Spleen (tissue), 11 donors: Measurements from ENCODE around the gene FLG. TPM values are rescaled to one million over a fixed set of nuclear protein-coding genes. Genes with fewer than 3 reads are reported as not detected.
"Not testable (repeated sequence)": the region's sequence is repeated elsewhere in the genome, so short reads cannot be mapped to it uniquely, and the experiment has no call there.

Experiments used
- DNase-seq: peaks from one replicate; pipeline ENCODE4 v3.0.0-alpha.2; 2020
- H3K27ac ChIP-seq, 8 donors: fragments of 200-600 bp; sonication (generic) in 7 of 8; 1 replicate in 4 of 8; 2 replicates in 4 of 8; pipeline versions ENCODE4 v1.5.0 to v1.8.0; 2016 to 2021; ENCODE audit warnings: inconsistent platforms in 4 of 8, mild to moderate bottlenecking in 4 of 8, moderate library complexity in 1 of 8
- H3K27me3 ChIP-seq, 7 donors: fragments of 200-600 bp; sonication (generic) in 6 of 7; replicated peaks in 1 of 7; 1 replicate in 4 of 7; 2 replicates in 3 of 7; pipeline versions ENCODE4 v1.5.0 to v1.8.0; 2016 to 2021; ENCODE audit warnings: inconsistent platforms in 3 of 7, mild to moderate bottlenecking in 1 of 7
- H3K36me3 ChIP-seq, 6 donors: fragments of 200-600 bp; sonication (generic) in 5 of 6; 1 replicate in 4 of 6; 2 replicates in 2 of 6; pipeline versions ENCODE4 v1.5.0 to v1.8.0; 2016 to 2021; ENCODE audit warnings: inconsistent platforms in 2 of 6
- H3K4me1 ChIP-seq, 6 donors: fragments of 200-600 bp; sonication (generic) in 5 of 6; 1 replicate in 3 of 6; 2 replicates in 3 of 6; pipeline versions ENCODE4 v1.5.0 to v1.8.0; 2016 to 2021; ENCODE audit warnings: inconsistent platforms in 3 of 6
- H3K4me3 ChIP-seq, 8 donors: fragments of 200-600 bp; sonication (generic) in 7 of 8; 1 replicate in 4 of 8; 2 replicates in 4 of 8; pipeline versions ENCODE4 v1.5.0 to v1.8.0; 2016 to 2021; ENCODE audit warnings: inconsistent platforms in 4 of 8, mild to moderate bottlenecking in 4 of 8, moderate library complexity in 2 of 8
- H3K9me3 ChIP-seq, 8 donors: fragments of 200-600 bp; sonication (generic) in 7 of 8; 1 replicate in 4 of 8; 2 replicates in 4 of 8; pipeline versions ENCODE4 v1.5.0 to v1.8.0; 2016 to 2021; ENCODE audit warnings: inconsistent platforms in 4 of 8
- CTCF ChIP-seq, 11 experiments: fragments of 200-600 bp in 7 of 11; fragments of 450-650 bp in 4 of 11; sonication (generic) in 4 of 11; IDR thresholded peaks in 8 of 11; conservative IDR thresholded peaks in 3 of 11; 1 replicate in 7 of 11; 2 replicates in 4 of 11; pipeline versions ENCODE4 v1.4.0 to v1.8.0; 2016 to 2021; ENCODE audit warnings: antibody characterized with exemption in 11 of 11, inconsistent platforms in 4 of 11, mild to moderate bottlenecking in 1 of 11
- POLR2A ChIP-seq, 3 donors: fragments of 450-650 bp; IDR thresholded peaks; one replicate each; pipeline ENCODE4 v1.5.1; 2017; ENCODE audit warnings: antibody characterized with exemption in 3 of 3, mild to moderate bottlenecking in 1 of 3
- POLR2AphosphoS5 ChIP-seq, 3 donors: sonication (generic); formaldehyde crosslinking; IDR thresholded peaks; one replicate each; pipeline ENCODE4 v1.5.1; 2017; ENCODE audit warnings: antibody characterized with exemption in 3 of 3
- WGBS, 5 donors: extraction: QIAGEN DNeasy Blood & Tissue Kit in 3 of 5; methylation state at CpG; one replicate each; pipeline versions ENCODE4 v1.1.5 to v1.1.7; 2013 to 2018; 5-methylcytosine and 5-hydroxymethylcytosine counted together
- intact Hi-C: fragments of 100-400 bp; cut with DNase I; formaldehyde crosslinking; loops from one replicate; pipeline ENCODE4 v1.15.0; 2023; ENCODE audit warnings: low total_unique reads
- polyA plus RNA-seq, 3 donors: library from polyadenylated mRNA; stranded (reverse); fragments of 200-250 nt; gene quantifications; one replicate each; pipeline ENCODE4 v1.2.1, GENCODE V29; 2013
- total RNA-seq, 7 donors: library from RNA; depleted of rRNA in 3 of 7; stranded (reverse); fragments of >200 nt in 3 of 7; fragmentation: NEBNext Ultra II Directional in 4 of 7; extraction: Animal tissue kit (Norgen Biotek cat#: 25700) in 4 of 7; gene quantifications; one replicate each; pipeline versions ENCODE4 v1.1.0 to v1.2.1, GENCODE V29; 2016 to 2021
- donor health status: healthy with polysubstance abuse.
- donor health status: DM: no; HTN: no; CAD: no; lungs with moderate emphysema.
- donor health status: DM: no; HTN: no; CAD: no.
- donor health status: Bipolar disorder and iron deficiency.
- donor health status: healthy.
- donor health status: DM: no; HTN: no; CAD: no.
- donor health status: DM: yes; HTN: yes; CAD: no.

FLG gene
- total and polyA plus RNA-seq, 10 donors: under 0.01 to 0.20 (median 0.03) TPM; not detected in 7

- DNase-seq: no peak
These were observed 15.1 kb downstream of the FLG start for GRCh38 chr1:152309955-152310354.

GRCh38 chr1:152309320-152309901, 15.6 kb downstream of the FLG start:
- 74 to 95% (median 90%) methylated on average over 9 to 17 of the region's 17 CpGs for WGBS, 5 donors
- H3K27me3 ChIP-seq, DNase-seq, intact Hi-C loops, H3K4me3 ChIP-seq, H3K9me3 ChIP-seq, H3K27ac ChIP-seq, H3K36me3 ChIP-seq, H3K4me1 ChIP-seq: not testable (repeated sequence)

More at GRCh38 chr1:152309955-152310354, 15.1 kb downstream of the FLG start:
- Histone ChIP-seq H3K36me3 (no peaks in the 10 kb centered on the region), H3K27me3 (peaks cover 0 to 6% (median 0%) of the 10 kb centered on the region in 7 donors), H3K4me3 (no peak overlapping the region), H3K27ac (no peak overlapping the region), H3K9me3 (peaks cover 0 to 9% (median 0%) of the 10 kb centered on the region in 8 donors), H3K4me1 (no peaks in the 10 kb centered on the region)
- TF ChIP-seq CTCF (IDR thresholded peaks at IDR 0.05 in 8 of 11, conservative IDR thresholded peaks at IDR 0.05 in 3 of 11) (no peak), POLR2AphosphoS5 (IDR thresholded peaks at IDR 0.05) (no peak), POLR2A (IDR thresholded peaks at IDR 0.05) (no peak)
- 85 to 95% (median 94%) methylated on average over 6 to 9 of the region's 9 CpGs for WGBS, 5 donors
- intact Hi-C loops: no loop called here

GRCh38 chr1:152308758-152309157, 16.3 kb downstream of the FLG start:
- 74 to 86% (median 84%) methylated on average over 1 to 7 of the region's 7 CpGs for WGBS, 5 donors
- H3K9me3 ChIP-seq, DNase-seq, H3K4me1 ChIP-seq, intact Hi-C loops, H3K4me3 ChIP-seq, H3K27me3 ChIP-seq, H3K27ac ChIP-seq, H3K36me3 ChIP-seq: not testable (repeated sequence)

- intact Hi-C loops, H3K27me3 ChIP-seq, H3K4me1 ChIP-seq, H3K36me3 ChIP-seq, H3K27ac ChIP-seq, H3K4me3 ChIP-seq, H3K9me3 ChIP-seq: not testable (repeated sequence)
- DNase-seq: peak; percentile 37
- WGBS, 5 donors: 85 to 100% (median 91%) methylated on average over 3 to 8 of the region's 8 CpGs
These were observed 17.1 kb downstream of the FLG start for GRCh38 chr1:152307970-152308369.

GRCh38 chr1:152306123-152306522, 18.9 kb downstream of the FLG start:
- H3K4me1 ChIP-seq, H3K9me3 ChIP-seq, H3K27me3 ChIP-seq, intact Hi-C loops, DNase-seq, H3K27ac ChIP-seq, H3K36me3 ChIP-seq, H3K4me3 ChIP-seq: not testable (repeated sequence)
- 87 to 95% (median 93%) methylated on average over 9 to 10 of the region's 10 CpGs for WGBS, 5 donors

GRCh38 chr1:152304773-152305172, 20.3 kb downstream of the FLG start:
- H3K27ac ChIP-seq, H3K36me3 ChIP-seq, intact Hi-C loops, H3K27me3 ChIP-seq, H3K4me3 ChIP-seq, H3K9me3 ChIP-seq, H3K4me1 ChIP-seq: not testable (repeated sequence)
- 94 to 100% (median 95%) methylated on average over 9 to 12 of the region's 12 CpGs for WGBS, 5 donors
- peak; percentile 59 for DNase-seq

- H3K9me3 ChIP-seq, H3K27ac ChIP-seq, H3K27me3 ChIP-seq, H3K4me1 ChIP-seq, H3K4me3 ChIP-seq, H3K36me3 ChIP-seq, intact Hi-C loops: not testable (repeated sequence)
- WGBS, 5 donors: 88 to 97% (median 93%) methylated on average over 20 to 24 of the region's 25 CpGs
- peak; percentile 61 for DNase-seq
These were observed 21.7 kb downstream of the FLG start for GRCh38 chr1:152303139-152303872.

GRCh38 chr1:152256394-152256793, 68.6 kb downstream of the FLG start:
- H3K27me3 ChIP-seq, H3K4me3 ChIP-seq, DNase-seq, H3K36me3 ChIP-seq, H3K27ac ChIP-seq, H3K4me1 ChIP-seq, intact Hi-C loops: not testable (repeated sequence)
- H3K9me3 ChIP-seq: peaks cover 0 to 44% (median 21%) of the 10 kb centered on the region in 8 donors
- 84 to 100% (median 94%) methylated on average over 3 to 21 of the region's 21 CpGs for WGBS, 5 donors
